ENCODE data around the gene RAB37.

RAB37 gene

GRCh38 chr17:74746376-74746775, 9.3 kb downstream of the RAB37 start:
- no peak for DNase-seq

GRCh38 chr17:74746922-74747321, 9.9 kb downstream of the RAB37 start:
- DNase-seq = peak in 1 of 2 donors; percentile 23

GRCh38 chr17:74748279-74748528, 11.1 kb downstream of the RAB37 start:
- DNase-seq = no peak

GRCh38 chr17:74748529-74749278, 11.6 kb downstream of the RAB37 start, which contains the start of gene NHERF1:
Gene NHERF1 (plus strand): TSS chr17:74748628. CDS start chr17:74748847, 219 bp downstream.
- peak; percentile 69 to 88 for DNase-seq

- no peak for DNase-seq
Observed at GRCh38 chr17:74749279-74750038, 12.4 kb downstream of the RAB37 start.

GRCh38 chr17:74750039-74750326, 12.9 kb downstream of the RAB37 start:
- no peak for DNase-seq

GRCh38 chr17:74750327-74751069, 13.4 kb downstream of the RAB37 start:
- no peak for DNase-seq

- no peak for DNase-seq
Observed at GRCh38 chr17:74752415-74752814, 15.4 kb downstream of the RAB37 start.

GRCh38 chr17:74752822-74753401, 15.9 kb downstream of the RAB37 start:
- DNase-seq = no peak

GRCh38 chr17:74754832-74755231, 17.8 kb downstream of the RAB37 start:
- no peak for DNase-seq

GRCh38 chr17:74755533-74755932, 18.5 kb downstream of the RAB37 start:
- DNase-seq = no peak

- DNase-seq = no peak
Observed at GRCh38 chr17:74756891-74757290, 19.8 kb downstream of the RAB37 start.

GRCh38 chr17:74757502-74757901, 20.4 kb downstream of the RAB37 start:
- DNase-seq = no peak

- DNase-seq = no peak
Observed at GRCh38 chr17:74757931-74758847, 21.1 kb downstream of the RAB37 start.

- peak in 1 of 2 donors; percentile 42 for DNase-seq
Observed at GRCh38 chr17:74758848-74759168, 21.8 kb downstream of the RAB37 start.

GRCh38 chr17:74759243-74759801, 22.3 kb downstream of the RAB37 start:
- DNase-seq = peak in 1 of 2 donors; percentile 83

GRCh38 chr17:74759941-74760340, 22.9 kb downstream of the RAB37 start:
- no peak for DNase-seq

- no peak for DNase-seq
Observed at GRCh38 chr17:74760404-74761105, 23.5 kb downstream of the RAB37 start.

- DNase-seq = no peak
Observed at GRCh38 chr17:74761419-74761818, 24.4 kb downstream of the RAB37 start.

GRCh38 chr17:74761931-74762330, 24.9 kb downstream of the RAB37 start:
- DNase-seq = no peak

GRCh38 chr17:74763565-74764387, 26.7 kb downstream of the RAB37 start:
- no peak for DNase-seq

Measured in bone marrow (tissue), 2 donors.